Measurements from ENCODE around the gene ARHGAP10.

GRCh38 chr4:148061795-148062194 is 329.9 kb downstream of the ARHGAP10 start:
- TF ChIP-seq POLR2AphosphoS5 (IDR thresholded peaks at IDR 0.05) (no peak), CTCF (IDR thresholded peaks at IDR 0.05) (no peak)

All from prostate gland (tissue), 2 donors.